OCI-LY7 (cell line): ENCODE results near the gene SPON1.

Experiments used
- CTCF ChIP-seq: fragments of 200-600 bp; sonication (generic); conservative IDR thresholded peaks from 2 replicates; pipeline ENCODE4 v1.5.1; 2014; ENCODE audit warnings: mild to moderate bottlenecking, antibody characterized with exemption, low read length, moderate library complexity, mixed read lengths
- EZH2phosphoT487 ChIP-seq: fragments of 200-600 bp; sonication (generic); IDR thresholded peaks from 2 replicates; pipeline ENCODE4 v1.6.1; 2018; ENCODE audit warnings: low read depth, borderline replicate concordance, mild to moderate bottlenecking, mixed run types, antibody characterized with exemption, low read length, moderate library complexity, mixed read lengths

DNA sequence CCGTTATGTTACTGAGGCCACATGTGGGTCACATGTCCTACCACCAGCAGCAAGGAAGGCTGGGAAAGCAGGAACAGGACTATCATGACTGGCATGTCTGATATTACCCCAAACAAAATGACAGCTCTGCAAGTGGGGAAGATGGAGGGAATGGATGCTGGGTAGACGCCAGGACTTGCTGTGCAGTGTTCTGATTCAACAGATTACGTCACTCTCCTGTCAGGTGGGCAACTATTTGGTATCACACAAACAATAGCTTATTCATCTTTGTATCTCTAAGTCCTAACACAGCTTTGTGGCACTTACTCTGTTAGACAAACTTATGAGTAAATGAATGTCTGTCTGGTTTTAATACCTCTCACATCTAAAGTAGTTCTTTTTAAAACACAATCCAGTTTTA is 105.2 kb downstream of the SPON1 start:
- TF ChIP-seq CTCF (no peak), EZH2phosphoT487 (no peak)
